Measurements from ENCODE around the gene RBCK1. TPM values are rescaled to one million over a fixed set of nuclear protein-coding genes. Genes with fewer than 3 reads are reported as not detected.
A peak's percentile ranks its signal among the peaks of the same experiment; 100 is the strongest.
"Not testable (repeated sequence)": the region's sequence is repeated elsewhere in the genome, so short reads cannot be mapped to it uniquely, and the experiment has no call there.

RBCK1 gene
- polyA plus RNA-seq, 6 donors from 2014 or later: 82.4 to 105 (median 91.1) TPM

DNA sequence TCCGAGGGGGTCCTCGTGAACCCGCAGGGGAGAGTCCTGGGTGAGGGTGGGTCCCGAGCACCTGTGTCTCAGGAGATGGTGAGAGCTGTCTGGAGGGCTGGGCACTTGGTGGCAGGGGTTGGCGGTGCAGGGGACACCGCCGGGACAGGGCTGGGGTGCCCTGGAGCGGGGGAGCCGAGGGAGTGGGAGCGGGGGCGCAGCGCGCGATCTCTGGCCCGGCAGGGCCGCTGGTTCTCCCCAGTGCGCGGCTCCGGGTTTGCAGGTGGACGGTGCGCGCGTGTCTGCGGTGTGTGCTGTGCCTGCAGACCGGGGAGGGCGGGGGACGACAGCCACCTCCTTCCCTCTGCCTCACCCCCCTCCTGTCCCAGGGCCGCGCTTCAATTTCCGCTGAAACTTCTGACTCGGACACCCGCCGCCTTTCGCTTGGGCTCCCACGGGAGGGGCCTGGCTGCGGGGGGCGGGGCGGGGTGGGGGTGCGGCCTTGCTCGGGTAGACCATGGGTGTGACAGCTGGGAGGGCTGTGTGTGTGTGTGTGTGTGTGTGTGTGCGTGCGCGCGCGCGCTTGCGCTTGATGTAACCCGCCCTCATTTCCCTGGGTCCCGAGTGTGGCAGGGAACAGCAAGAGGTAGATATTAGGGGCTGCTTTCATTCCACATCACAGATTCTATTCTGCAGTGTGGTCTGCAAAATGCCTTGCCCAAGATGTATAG lies 26.4 kb upstream of the RBCK1 start:
- peak; percentile 72 for DNase-seq
- Mint-ChIP-seq H3K4me1 (peaks cover 6 to 34% (median 15%) of the 10 kb centered on the region in 3 donors), H3K9me3 (no peaks in the 10 kb centered on the region), H3K4me3 (peak overlapping the region; percentile 83 to 93 (median 90)), H3K27me3 (no peaks in the 10 kb centered on the region), H3K27ac (peak overlapping the region in 4 of 6 donors; percentile 47 to 71 (median 56)), H3K36me3 (peaks cover 0 to 4% of the 10 kb centered on the region in 2 donors)
- ATAC-seq (ENCODE audit: low read depth in 2 of 2): peak; percentile 64 to 65

DNA sequence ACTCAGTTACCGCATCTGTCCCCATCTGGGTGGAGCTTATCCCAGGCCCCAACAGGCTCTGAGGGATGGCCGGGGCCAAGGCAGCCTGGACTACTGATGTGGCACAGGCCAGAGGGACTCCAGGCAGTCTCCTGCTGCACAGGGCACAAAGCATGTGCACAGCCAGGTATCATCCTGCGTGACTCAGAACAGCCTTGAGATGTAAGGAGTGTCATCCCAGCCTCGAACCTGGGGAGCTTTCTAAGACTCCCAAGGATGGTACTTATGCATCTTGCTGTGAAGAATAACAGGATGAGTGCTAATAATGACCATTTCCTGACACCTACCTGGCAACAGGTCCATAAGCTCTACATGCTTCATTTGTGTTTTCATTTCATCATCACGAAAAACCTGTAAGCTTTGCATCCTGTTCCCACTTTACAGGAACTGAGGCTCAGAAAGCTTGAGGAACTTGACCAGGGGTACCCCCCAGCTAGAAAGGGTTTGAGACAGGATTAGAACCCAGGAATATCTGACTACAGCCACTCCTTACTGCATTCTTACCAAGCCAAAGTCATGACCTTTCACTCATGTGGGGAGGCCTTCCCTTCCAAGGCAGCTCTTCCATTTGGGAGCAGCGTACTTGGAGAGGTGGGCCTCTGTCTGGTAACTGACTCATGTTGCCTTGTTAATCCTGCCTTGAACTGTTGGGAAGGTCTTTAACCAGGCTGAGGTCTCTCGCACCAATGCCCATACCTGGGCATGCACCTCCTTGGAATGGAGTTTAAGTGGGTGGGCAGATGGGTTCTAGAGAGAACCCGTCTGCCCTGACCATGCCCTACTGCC lies 25.6 kb upstream of the RBCK1 start:
- H3K36me3 Mint-ChIP-seq: peaks cover 0 to 4% of the 10 kb centered on the region in 2 donors
- peaks cover 6 to 34% (median 15%) of the 10 kb centered on the region in 3 donors for H3K4me1 Mint-ChIP-seq
- H3K27me3 Mint-ChIP-seq: no peaks in the 10 kb centered on the region
- peak overlapping the region in 4 of 6 donors; percentile 47 to 71 (median 62) for H3K27ac Mint-ChIP-seq
- H3K9me3 Mint-ChIP-seq: no peaks in the 10 kb centered on the region
- peak overlapping the region; percentile 83 to 93 (median 90) for H3K4me3 Mint-ChIP-seq
- DNase-seq: no peak
- peak in 1 of 2 donors; percentile 0 for ATAC-seq (ENCODE audit: low read depth in 2 of 2)

DNA sequence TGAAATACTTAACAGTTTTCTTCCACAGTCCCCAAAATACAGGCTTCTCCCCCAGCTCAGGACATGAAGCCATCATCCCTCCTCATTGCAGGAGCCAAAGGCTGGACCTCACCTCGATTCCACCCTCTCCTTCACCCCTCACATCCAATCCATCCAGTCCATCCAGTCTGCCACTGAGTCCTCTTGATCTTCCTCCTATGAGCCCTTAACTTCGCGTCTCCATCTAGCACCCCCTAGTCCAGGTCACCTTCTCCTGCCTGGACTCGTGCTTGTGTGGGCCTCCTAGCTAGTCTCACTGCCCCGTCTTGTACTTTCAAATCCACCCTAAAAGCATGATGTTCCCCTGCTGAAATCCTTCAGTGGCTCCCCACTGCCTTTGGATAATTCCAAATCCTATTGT lies 24.2 kb upstream of the RBCK1 start:
- DNase-seq (no peak), ATAC-seq (ENCODE audit: low read depth in 2 of 2) (no peak)
- Mint-ChIP-seq H3K27me3 (no peaks in the 10 kb centered on the region), H3K27ac (peak overlapping the region in 4 of 6 donors; percentile 0 to 78 (median 40)), H3K4me1 (peaks cover 11 to 34% (median 15%) of the 10 kb centered on the region in 3 donors), H3K4me3 (peak overlapping the region in 2 of 8 donors; percentile 24 to 87), H3K36me3 (peaks cover 9% of the 10 kb centered on the region in 2 donors), H3K9me3 (no peaks in the 10 kb centered on the region)

DNA sequence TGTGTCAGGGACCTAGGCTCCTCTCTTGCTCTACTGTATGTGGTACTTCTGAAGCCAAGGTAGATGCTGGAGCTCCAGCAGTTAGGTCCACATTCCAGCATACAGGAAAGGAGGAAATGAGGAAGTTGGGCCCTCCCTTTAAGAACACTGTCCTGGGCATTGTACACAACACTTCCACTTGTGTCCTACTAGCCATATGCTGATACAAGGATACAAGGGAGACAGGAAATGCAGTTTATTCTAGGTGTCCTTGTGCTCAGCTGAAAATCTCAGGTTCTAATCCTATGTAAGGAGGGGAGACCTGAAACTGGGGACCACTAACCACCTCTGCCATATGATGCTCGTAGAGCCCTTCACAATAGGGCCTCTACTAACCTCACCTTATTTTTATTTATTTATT lies 23.4 kb upstream of the RBCK1 start:
- H3K36me3 Mint-ChIP-seq: peaks cover 9 to 12% of the 10 kb centered on the region in 2 donors
- DNase-seq (no peak), ATAC-seq (ENCODE audit: low read depth in 2 of 2) (no peak)
- H3K27ac Mint-ChIP-seq: peak overlapping the region in 3 of 6 donors; percentile 0 to 42 (median 19)
- H3K4me3 Mint-ChIP-seq: peak overlapping the region in 1 of 8 donors; percentile 87
- H3K4me1 Mint-ChIP-seq: peaks cover 11 to 34% (median 15%) of the 10 kb centered on the region in 3 donors
- no peaks in the 10 kb centered on the region for H3K9me3 Mint-ChIP-seq
- H3K27me3 Mint-ChIP-seq: no peaks in the 10 kb centered on the region

DNA sequence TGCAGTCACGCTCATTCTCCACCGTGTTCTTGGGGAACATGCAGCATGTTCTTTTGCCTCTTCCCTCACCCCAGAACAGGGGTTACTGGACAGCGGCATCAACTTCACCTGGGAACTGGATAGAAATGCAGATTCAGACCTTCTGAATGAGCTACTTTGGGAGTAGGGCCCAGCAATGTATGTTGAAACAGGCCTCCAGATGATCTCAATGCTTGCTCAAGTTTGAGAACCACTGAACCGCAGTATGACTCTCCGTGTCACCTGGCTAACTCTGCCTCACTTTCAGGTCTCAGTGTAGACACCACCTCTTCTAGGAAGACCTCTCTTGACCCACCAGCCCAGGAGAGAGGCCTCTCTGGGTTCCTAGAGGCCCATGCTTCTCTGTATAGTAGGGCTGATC lies 22.7 kb upstream of the RBCK1 start:
- DNase-seq (no peak), ATAC-seq (ENCODE audit: low read depth in 2 of 2) (no peak)
- peak overlapping the region in 1 of 6 donors; percentile 82 for H3K27ac Mint-ChIP-seq
- H3K4me3 Mint-ChIP-seq: no peak overlapping the region
- peaks cover 9 to 12% of the 10 kb centered on the region in 2 donors for H3K36me3 Mint-ChIP-seq
- no peaks in the 10 kb centered on the region for H3K27me3 Mint-ChIP-seq
- H3K9me3 Mint-ChIP-seq: no peaks in the 10 kb centered on the region
- H3K4me1 Mint-ChIP-seq: peaks cover 11 to 27% (median 15%) of the 10 kb centered on the region in 3 donors

DNA sequence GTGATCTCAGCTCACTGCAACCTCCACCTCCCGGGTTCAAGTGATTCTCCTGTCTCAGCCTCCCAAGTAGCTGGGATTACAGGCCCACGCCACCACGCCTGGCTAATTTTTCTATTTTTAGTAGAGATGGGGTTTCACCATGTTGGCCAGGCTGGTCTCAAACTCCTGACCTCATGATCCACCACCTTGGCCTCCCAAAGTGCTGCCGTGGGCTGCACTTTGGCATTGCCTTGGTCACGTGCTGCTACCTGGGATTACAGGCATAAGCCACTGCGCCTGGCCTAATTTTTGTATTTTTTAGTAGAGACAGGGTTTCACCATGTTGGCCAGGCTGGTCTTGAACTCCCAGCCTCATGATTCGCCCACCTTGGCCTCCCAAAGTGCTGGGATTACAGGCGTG lies 21.5 kb upstream of the RBCK1 start:
- peaks cover 11 to 27% (median 19%) of the 10 kb centered on the region in 3 donors for H3K4me1 Mint-ChIP-seq
- not testable (repeated sequence) for H3K27me3 Mint-ChIP-seq; H3K9me3 Mint-ChIP-seq; ATAC-seq (ENCODE audit: low read depth in 2 of 2); DNase-seq; H3K27ac Mint-ChIP-seq; H3K4me3 Mint-ChIP-seq
- H3K36me3 Mint-ChIP-seq: peaks cover 9 to 12% of the 10 kb centered on the region in 2 donors

DNA sequence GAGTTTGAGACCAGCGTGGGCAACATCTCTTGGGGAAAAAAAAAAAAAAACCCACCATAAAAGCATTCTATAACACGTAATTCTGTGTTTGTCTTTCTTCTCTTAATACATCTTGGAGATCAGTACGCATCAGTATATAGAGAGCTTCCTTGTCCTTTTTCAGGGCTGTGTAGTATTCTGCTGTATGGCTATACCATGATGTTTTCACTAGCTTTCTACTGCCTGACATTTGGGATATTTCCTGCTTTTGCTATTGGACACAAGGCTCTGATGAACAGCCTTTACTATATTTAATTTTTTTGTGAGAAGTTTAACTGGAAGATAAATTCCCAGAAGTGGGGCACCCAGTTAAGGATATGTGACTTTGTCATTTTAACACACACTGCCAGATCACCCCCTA lies 20.6 kb upstream of the RBCK1 start:
- Mint-ChIP-seq H3K9me3 (no peaks in the 10 kb centered on the region), H3K27ac (peak overlapping the region in 1 of 6 donors; percentile 54), H3K27me3 (no peaks in the 10 kb centered on the region), H3K4me3 (no peak overlapping the region), H3K36me3 (peaks cover 9 to 12% of the 10 kb centered on the region in 2 donors), H3K4me1 (peaks cover 11 to 21% (median 19%) of the 10 kb centered on the region in 3 donors)
- DNase-seq: no peak
- ATAC-seq (ENCODE audit: low read depth in 2 of 2): no peak

DNA sequence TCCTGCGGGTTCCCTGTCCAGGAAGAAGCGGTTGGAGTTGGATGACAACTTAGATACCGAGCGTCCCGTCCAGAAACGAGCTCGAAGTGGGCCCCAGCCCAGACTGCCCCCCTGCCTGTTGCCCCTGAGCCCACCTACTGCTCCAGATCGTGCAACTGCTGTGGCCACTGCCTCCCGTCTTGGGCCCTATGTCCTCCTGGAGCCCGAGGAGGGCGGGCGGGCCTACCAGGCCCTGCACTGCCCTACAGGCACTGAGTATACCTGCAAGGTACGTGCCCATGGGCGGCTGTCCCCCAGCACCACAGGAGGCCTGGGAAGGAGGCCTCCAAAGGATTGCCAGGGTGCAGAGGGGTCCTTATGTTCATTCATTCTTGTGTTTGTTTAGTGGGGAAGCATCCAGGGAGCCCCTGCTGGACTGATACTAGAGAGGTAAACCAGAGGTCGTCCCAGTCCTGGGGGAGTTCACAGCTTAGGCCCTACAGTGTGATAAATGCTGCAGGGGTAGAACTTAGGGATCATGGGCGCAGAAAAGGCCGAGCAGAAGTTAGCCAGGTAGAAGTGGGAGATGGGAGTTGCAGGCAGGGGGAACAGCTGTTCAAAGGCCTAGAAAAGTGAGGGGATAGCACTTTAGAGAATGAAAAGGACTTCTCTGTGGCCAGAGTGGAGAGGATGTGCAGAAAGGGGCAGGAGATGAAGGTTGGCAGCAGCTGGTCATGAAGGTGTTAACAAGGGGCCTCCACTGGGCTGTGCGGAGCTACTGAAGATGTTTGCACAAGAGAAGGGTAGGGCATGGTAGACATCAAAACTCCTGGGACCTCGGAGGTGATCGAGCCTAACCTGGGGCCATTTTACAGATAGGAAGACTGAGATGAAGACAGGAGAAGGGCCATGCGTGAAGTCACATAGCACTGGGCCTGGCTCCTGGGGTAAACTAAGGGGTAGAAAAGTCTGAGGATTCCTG lies 19.8 kb upstream of the RBCK1 start:
- ATAC-seq (ENCODE audit: low read depth in 2 of 2) (no peak), DNase-seq (no peak)
- Mint-ChIP-seq H3K9me3 (no peaks in the 10 kb centered on the region), H3K36me3 (peaks cover 12 to 17% of the 10 kb centered on the region in 2 donors), H3K4me3 (peak overlapping the region in 1 of 8 donors; percentile 66), H3K27ac (peak overlapping the region in 2 of 6 donors; percentile 32 to 54), H3K27me3 (no peaks in the 10 kb centered on the region), H3K4me1 (peaks cover 8 to 16% (median 13%) of the 10 kb centered on the region in 3 donors)

DNA sequence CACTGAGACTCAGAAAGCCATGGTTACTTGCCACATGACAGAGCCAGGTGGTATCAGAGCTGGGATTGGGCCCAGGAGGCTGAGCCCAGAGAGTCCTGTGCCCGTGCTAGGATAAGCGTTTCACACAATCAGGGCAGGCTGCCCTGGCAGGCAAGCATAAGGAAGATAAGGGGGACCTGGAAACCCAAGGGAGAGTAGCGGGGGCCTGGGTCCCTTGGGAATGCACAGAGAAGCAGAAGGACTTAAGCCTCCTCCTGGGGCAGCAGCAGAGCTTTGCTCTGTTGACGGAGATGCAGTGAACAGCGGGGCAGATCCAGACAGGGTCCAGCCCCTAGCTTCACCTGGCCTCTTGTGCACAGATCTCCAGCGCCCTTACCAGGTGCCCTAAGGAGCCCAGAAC lies 18.9 kb upstream of the RBCK1 start:
- ATAC-seq (ENCODE audit: low read depth in 2 of 2) (no peak), DNase-seq (no peak)
- peaks cover 4 to 9% (median 8%) of the 10 kb centered on the region in 3 donors for H3K4me1 Mint-ChIP-seq
- no peak overlapping the region for H3K4me3 Mint-ChIP-seq
- H3K36me3 Mint-ChIP-seq: peaks cover 12 to 22% of the 10 kb centered on the region in 2 donors
- H3K27me3 Mint-ChIP-seq: no peaks in the 10 kb centered on the region
- no peaks in the 10 kb centered on the region for H3K9me3 Mint-ChIP-seq
- H3K27ac Mint-ChIP-seq: peak overlapping the region in 1 of 6 donors; percentile 41

DNA sequence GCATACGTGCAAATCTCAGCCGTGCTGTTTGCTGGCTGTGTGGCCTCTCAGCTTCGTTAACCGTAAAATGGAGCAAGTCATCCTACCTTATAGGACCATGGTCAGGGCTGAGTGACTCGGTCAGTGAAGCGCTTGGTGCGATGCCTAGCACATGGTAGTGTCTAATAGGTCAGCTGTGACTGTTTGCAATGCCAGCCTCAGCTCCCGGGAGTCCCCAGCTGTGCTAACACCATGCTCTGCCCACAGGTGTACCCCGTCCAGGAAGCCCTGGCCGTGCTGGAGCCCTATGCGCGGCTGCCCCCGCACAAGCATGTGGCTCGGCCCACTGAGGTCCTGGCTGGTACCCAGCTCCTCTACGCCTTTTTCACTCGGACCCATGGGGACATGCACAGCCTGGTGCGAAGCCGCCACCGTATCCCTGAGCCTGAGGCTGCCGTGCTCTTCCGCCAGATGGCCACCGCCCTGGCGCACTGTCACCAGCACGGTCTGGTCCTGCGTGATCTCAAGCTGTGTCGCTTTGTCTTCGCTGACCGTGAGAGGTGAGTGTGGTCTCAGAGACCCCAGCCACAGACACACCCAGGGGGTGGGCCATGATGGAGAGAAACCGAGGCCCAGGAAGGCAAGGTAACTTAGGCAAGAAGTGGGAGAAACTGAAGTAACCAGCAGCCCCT lies 16.9 kb upstream of the RBCK1 start:
- H3K36me3 Mint-ChIP-seq: peaks cover 12 to 18% of the 10 kb centered on the region in 2 donors
- no peak for ATAC-seq (ENCODE audit: low read depth in 2 of 2)

DNA sequence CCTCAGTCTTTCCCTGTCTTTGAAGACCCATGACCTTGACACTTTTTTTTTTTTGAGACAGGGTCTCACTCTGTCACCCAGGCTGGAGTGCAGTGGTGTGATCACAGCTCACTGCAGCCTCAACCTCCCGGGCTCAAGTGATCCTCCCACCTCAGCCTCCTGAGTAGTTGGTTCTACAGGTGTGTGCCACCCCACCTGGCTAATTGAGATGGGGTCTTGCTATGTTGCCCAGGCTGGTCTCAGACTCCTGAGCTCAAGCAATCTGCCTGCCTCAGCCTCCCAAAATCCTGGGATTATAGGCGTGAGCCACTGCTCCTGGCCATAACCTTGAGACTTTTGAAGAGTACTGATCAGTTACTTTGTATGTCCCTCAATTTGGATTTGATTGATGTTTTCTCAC lies 14.8 kb upstream of the RBCK1 start:
- not testable (repeated sequence) for H3K9me3 Mint-ChIP-seq; H3K4me3 Mint-ChIP-seq; H3K27ac Mint-ChIP-seq; ATAC-seq (ENCODE audit: low read depth in 2 of 2); DNase-seq; H3K4me1 Mint-ChIP-seq; H3K27me3 Mint-ChIP-seq
- H3K36me3 Mint-ChIP-seq: peaks cover 9 to 17% of the 10 kb centered on the region in 2 donors

More for the DNA sequence above, 16.9 kb upstream of the RBCK1 start:
- Mint-ChIP-seq H3K27ac (no peak overlapping the region), H3K9me3 (no peaks in the 10 kb centered on the region), H3K27me3 (no peaks in the 10 kb centered on the region), H3K4me3 (no peak overlapping the region), H3K4me1 (peaks cover 0 to 5% (median 4%) of the 10 kb centered on the region in 3 donors)
- no peak for DNase-seq

DNA sequence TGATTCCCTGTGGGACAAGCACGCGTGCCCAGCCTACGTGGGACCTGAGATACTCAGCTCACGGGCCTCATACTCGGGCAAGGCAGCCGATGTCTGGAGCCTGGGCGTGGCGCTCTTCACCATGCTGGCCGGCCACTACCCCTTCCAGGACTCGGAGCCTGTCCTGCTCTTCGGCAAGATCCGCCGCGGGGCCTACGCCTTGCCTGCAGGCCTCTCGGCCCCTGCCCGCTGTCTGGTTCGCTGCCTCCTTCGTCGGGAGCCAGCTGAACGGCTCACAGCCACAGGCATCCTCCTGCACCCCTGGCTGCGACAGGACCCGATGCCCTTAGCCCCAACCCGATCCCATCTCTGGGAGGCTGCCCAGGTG lies 11.9 kb upstream of the RBCK1 start:
- H3K36me3 Mint-ChIP-seq: peaks cover 0 to 16% of the 10 kb centered on the region in 2 donors

More for the DNA sequence above, 11.9 kb upstream of the RBCK1 start:
- ATAC-seq (ENCODE audit: low read depth in 2 of 2): no peak
- Mint-ChIP-seq H3K27me3 (no peaks in the 10 kb centered on the region), H3K9me3 (no peaks in the 10 kb centered on the region), H3K27ac (no peak overlapping the region), H3K4me3 (no peak overlapping the region), H3K4me1 (peaks cover 0 to 3% (median 0%) of the 10 kb centered on the region in 3 donors)
- DNase-seq: no peak

Data from naive B cell (primary cell).